ENCODE data around the gene SPAG9.

SPAG9 gene

GRCh38 chr17:50989149-50989548 is 131.5 kb downstream of the SPAG9 start:
- no peak for DNase-seq (ENCODE audit: low read depth, low spot score)

- DNase-seq (ENCODE audit: low read depth, low spot score) = no peak
Measured at GRCh38 chr17:50988427-50988826, 132.2 kb downstream of the SPAG9 start.

GRCh38 chr17:50986989-50987660 is 133.5 kb downstream of the SPAG9 start:
- DNase-seq (ENCODE audit: low read depth, low spot score) = no peak

GRCh38 chr17:50981279-50981678 is 139.4 kb downstream of the SPAG9 start:
- DNase-seq (ENCODE audit: low read depth, low spot score) = no peak

GRCh38 chr17:50979524-50979927 is 141.1 kb downstream of the SPAG9 start:
- no peak for DNase-seq (ENCODE audit: low read depth, low spot score)

GRCh38 chr17:50977487-50978159 is 143.0 kb downstream of the SPAG9 start:
- DNase-seq (ENCODE audit: low read depth, low spot score) = no peak

- no peak for DNase-seq (ENCODE audit: low read depth, low spot score)
Measured at GRCh38 chr17:50976951-50977472, 143.7 kb downstream of the SPAG9 start.

- DNase-seq (ENCODE audit: low read depth, low spot score) = no peak
Measured at GRCh38 chr17:50973557-50974494, 146.8 kb downstream of the SPAG9 start.

- DNase-seq (ENCODE audit: low read depth, low spot score) = no peak
Measured at GRCh38 chr17:50972577-50972976, 148.1 kb downstream of the SPAG9 start.

GRCh38 chr17:50967795-50968194 is 152.9 kb downstream of the SPAG9 start:
- DNase-seq (ENCODE audit: low read depth, low spot score) = no peak

GRCh38 chr17:50966163-50966666 is 154.5 kb downstream of the SPAG9 start:
- no peak for DNase-seq (ENCODE audit: low read depth, low spot score)

GRCh38 chr17:50963139-50963538 is 157.5 kb downstream of the SPAG9 start:
- DNase-seq (ENCODE audit: low read depth, low spot score) = no peak

GRCh38 chr17:50961282-50962220 is 159.1 kb downstream of the SPAG9 start:
- no peak for DNase-seq (ENCODE audit: low read depth, low spot score)

- no peak for DNase-seq (ENCODE audit: low read depth, low spot score)
Measured at GRCh38 chr17:50959341-50959740, 161.3 kb downstream of the SPAG9 start.

GRCh38 chr17:50957600-50958575 is 162.8 kb downstream of the SPAG9 start:
- DNase-seq (ENCODE audit: low read depth, low spot score) = no peak

GRCh38 chr17:50956750-50957523 is 163.7 kb downstream of the SPAG9 start:
- DNase-seq (ENCODE audit: low read depth, low spot score) = peak; percentile 91

GRCh38 chr17:50956409-50956749 is 164.3 kb downstream of the SPAG9 start:
- no peak for DNase-seq (ENCODE audit: low read depth, low spot score)

GRCh38 chr17:50955667-50956120 is 165.0 kb downstream of the SPAG9 start:
- no peak for DNase-seq (ENCODE audit: low read depth, low spot score)

GRCh38 chr17:50955160-50955559 is 165.5 kb downstream of the SPAG9 start:
- no peak for DNase-seq (ENCODE audit: low read depth, low spot score)

Data from ELF-1 (cell line).